ENCODE results near the gene EBF4. TPM values are rescaled to one million over a fixed set of nuclear protein-coding genes. Genes with fewer than 3 reads are reported as not detected.
"Not testable (repeated sequence)": the region's sequence is repeated elsewhere in the genome, so short reads cannot be mapped to it uniquely, and the experiment has no call there.

The EBF4 gene
- total RNA-seq, 1 donor from 2014 or later = 8.9 TPM

DNA sequence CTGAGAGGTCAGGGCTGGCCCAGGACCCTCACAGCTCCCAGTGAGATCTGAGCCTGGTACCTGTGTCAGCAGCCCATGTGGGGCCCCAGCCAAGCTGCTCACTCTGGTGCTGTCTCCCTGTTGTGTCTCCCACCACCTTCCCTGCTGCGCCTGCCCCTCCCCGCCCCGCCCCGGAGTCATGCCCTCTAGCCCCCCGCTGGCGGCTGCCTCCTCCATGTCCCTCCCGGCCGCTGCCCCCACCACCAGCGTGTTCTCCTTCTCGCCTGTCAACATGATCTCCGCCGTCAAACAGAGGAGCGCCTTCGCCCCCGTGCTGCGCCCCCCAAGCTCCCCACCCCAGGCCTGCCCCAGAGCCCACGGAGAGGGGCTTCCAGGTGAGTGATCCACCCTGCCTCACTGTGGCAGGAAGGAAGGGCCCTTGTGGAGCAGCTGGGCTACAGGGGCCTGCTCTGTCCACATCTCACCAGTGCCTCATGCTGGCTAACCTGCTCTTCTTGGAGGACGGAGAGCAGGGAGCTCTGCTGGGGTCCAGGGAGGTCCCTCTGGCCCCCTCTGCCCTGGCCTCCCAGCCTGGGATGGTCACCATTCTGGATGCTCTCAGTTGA lies 63.0 kb downstream of the EBF4 start:
- ATAC-seq (no peak), DNase-seq (ENCODE audit: low spot score) (no peak)

DNA sequence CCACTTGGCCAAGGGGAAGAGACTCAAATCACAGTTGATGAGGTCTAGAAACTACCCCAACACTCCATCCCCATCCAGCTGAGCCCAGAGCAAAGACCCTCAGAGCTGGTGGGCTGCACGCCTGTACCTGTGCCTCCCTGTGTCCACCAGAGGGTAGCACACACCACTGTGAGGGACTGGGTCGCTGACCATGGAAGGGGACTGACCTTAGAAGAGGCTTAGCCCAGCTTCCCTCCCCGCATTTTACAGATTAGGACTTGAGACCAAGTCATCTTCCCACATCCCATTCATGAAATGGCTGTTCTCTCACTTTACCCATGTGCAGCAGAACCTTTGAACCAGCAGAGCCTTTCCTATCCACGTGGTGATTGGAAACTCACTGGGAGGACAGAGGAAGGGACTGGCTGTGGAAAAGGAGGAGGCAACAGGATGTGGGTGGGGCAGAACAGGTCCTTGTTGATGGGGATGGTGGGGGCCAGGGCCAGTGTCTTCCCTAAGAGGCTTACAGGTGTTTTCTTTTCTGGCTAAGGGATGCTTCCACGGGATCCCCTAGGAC lies 63.6 kb downstream of the EBF4 start:
- no peak for DNase-seq (ENCODE audit: low spot score)
- ATAC-seq = peak; percentile 43

DNA sequence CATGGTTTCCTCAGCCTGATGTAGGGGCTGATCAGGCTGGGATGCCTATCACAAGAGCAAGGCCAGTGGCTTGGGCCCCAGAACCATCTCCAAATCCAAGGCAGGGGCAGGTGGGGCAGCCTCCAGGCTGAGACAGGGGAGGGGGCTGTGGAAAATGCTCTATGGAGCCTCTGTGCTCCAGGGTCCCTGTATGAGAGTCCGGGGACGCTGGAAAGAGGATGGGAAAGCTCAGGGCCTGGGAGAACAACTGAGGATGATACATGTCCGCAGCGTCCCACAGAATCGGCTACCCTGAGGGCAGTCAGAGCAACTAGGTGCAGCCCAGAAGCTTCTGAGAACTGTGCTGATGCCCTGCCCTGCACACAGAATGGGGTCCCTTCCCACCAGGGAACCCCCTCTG lies 64.4 kb downstream of the EBF4 start:
- ATAC-seq (no peak), DNase-seq (ENCODE audit: low spot score) (peak; percentile 38)

DNA sequence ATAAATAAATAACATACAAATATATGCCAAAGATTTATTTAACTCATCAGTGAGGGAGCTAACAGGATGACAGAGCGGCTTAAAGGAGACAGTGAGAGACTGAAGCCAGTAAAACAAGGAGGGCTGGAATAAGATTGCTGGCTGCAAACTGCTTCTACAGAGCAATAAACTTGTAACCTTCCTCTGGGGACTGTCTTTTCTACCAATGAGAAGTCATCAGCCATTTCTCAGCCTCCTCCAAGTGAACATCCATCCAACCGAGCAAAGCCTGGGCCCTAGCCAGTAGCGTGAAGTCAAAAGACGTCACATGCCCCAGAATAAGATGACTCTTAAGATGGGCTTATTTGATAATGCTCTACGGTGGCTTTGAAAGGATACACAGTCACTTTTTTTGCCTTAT lies 65.4 kb downstream of the EBF4 start:
- DNase-seq (ENCODE audit: low spot score) (no peak), ATAC-seq (no peak)

DNA sequence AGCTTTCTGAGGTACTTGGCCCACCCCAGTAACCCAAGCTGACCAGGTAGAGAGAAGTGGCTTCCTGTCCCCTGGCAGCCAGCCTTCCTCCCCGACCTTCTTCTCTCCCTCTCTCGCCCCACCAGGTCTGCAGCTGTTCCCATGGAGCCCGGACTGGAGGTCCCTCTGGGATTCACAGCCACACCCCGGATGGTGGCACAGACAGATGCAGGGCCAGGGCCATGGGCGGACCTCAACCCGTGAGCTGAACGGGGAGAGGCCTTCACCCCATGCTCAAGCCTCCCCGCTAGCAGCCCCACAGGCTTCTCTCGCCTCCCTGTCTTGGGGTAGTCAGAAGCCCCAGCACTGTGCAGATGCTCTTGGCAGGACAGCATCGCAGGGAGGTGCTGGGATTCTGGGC lies 66.6 kb downstream of the EBF4 start:
- DNase-seq (ENCODE audit: low spot score) (no peak), ATAC-seq (no peak)

DNA sequence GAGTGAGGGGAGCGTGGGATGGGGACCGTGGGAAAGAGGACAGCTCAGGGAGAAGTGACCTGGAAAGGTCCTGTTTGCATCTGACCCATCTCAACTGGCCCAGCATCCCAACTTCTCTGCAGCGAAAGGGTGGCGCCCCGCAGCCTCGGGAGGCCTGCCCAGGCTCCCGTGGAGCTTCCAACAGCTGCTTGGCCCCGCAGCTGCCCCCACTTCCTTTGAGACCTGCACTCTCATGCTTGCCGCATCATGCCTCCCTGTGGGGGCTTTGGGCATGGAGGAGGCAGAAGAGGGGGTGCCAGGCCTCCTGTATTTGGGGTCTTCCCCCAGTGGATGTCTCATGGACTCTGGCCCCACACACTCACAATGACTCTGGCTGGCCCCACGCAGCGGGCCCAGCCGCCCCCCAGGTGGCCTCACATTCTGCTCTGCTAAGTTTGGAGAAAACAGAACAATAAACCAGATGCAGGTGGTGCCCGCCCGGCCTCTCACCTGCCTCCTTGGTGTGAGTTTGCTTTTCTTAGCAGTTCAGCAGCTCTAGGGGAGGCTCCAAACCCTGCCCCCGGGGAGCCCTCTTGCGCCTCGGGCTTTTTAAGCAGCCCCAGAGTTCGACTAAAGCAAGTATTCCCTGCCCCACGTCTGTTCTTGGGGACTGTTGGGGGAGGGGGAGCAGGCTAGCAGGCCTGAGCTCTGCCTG lies 67.2 kb downstream of the EBF4 start:
- ATAC-seq = no peak

DNA sequence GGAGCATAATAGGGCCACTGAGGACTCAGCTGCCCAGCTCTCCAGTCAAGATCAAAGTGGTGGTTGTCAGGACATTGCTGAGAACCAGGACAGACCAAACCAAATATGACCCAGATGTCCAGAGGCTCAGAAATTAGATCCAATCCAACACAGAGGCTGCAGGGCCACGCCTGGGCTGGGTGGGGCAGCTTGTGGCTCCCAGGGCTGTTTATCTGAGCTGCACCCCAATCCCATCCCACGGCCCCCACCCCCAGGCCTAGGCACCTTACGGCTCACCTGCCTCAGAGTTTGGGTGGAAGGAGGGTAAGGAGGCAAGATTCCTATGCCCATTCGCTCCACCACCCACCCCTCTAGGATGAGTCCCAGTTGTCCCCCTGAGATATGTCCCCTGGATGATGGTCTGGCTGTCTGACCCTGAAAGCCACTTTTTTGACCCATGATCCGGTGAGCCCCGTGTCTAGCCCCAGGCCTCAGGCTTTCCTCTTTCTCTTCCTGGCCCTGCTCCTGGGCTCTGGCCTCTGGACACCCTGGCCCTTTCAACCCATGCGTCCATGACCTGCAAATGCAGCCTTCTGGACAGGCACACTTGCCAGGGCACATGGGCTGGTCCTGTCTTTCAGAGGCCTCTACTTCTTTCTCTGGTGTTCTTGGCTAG lies 67.8 kb downstream of the EBF4 start:
- ATAC-seq (no peak), DNase-seq (ENCODE audit: low spot score) (no peak)

More for the DNA sequence above, 67.2 kb downstream of the EBF4 start:
- DNase-seq (ENCODE audit: low spot score) = no peak

DNA sequence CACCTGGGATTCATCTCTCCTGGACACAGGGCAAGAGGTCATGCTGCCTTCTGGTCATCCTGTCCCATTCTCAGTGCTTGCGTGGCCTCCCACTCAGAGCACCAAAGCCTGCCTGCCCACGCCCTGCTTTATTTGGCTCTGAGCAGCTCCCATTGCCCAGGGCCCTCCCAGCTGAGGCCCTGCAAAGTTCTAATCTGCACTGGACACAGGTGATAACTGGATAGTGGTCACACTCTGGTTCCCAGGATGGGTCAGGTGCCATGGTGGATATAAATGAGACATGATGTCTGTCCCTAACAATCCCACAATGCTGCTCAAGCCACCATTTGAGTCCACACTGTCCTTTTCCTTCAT lies 68.3 kb downstream of the EBF4 start:
- ATAC-seq = no peak

DNA sequence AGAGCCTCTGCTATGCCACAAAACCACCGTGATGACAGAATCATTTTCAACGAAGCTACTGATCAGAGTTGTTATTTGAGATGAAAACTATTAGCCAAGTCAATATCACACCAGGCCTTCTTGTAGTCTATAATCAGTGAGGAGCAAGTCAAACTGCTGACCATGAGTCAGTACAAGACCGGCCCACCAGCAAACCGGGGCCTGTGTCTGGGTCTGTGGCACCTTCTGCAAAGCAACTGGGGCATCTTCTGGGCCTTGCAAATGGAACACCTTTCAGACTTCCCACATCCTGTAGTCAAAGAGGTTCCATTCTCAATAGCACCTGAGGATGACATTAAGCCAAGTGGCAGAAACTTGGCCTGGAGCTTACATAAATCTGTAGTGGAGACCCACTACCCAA lies 69.3 kb downstream of the EBF4 start:
- ATAC-seq = no peak
- DNase-seq (ENCODE audit: low spot score) = no peak

More for the DNA sequence above, 68.3 kb downstream of the EBF4 start:
- DNase-seq (ENCODE audit: low spot score) = no peak

DNA sequence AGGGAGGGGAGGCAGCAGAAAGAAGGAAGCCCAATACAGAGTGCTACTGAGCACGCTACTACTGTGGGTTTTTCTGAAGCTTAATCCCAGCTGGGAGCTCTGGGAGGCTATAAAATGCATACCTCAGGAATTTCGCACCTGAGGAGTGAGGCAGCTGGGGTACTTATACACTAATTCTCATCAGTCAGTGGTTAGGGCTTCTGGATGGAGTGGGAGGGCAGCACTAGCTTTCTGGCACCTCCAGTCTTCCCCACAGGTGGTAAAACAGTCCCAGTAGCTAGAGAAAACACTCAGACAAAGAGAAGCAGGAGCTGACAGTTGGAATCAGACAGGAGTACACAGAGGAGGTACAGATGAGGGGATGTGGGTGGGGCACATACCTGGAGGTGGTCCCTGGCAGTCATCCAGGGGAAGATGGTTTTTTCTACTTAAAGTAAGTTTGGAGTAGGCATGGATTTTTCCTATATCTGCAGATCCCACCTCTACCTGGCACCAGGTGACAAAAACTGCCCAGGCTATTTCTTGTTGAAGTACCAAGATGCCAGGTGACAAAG lies 70.1 kb downstream of the EBF4 start:
- DNase-seq (ENCODE audit: low spot score) = no peak
- no peak for ATAC-seq

DNA sequence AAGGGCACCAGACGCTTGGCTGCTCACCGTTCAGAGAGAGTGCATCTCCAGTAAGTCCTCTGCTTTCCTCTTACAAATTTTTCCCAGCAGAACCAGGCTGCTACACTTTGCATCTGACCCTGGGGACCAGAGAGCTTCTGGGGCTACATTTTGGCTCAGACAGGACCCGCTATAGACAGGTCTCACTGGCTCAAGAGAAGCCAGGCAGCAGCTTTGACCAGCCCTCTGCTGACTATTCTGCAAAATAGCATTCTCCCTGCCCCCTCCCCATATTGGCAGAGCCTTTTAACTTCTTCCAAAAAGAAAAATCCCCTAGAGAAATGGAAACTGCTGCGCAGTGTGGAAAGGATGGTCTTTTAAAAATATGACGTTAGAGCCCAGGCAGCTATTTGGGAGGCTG lies 70.6 kb downstream of the EBF4 start:
- DNase-seq (ENCODE audit: low spot score) = no peak
- no peak for ATAC-seq

DNA sequence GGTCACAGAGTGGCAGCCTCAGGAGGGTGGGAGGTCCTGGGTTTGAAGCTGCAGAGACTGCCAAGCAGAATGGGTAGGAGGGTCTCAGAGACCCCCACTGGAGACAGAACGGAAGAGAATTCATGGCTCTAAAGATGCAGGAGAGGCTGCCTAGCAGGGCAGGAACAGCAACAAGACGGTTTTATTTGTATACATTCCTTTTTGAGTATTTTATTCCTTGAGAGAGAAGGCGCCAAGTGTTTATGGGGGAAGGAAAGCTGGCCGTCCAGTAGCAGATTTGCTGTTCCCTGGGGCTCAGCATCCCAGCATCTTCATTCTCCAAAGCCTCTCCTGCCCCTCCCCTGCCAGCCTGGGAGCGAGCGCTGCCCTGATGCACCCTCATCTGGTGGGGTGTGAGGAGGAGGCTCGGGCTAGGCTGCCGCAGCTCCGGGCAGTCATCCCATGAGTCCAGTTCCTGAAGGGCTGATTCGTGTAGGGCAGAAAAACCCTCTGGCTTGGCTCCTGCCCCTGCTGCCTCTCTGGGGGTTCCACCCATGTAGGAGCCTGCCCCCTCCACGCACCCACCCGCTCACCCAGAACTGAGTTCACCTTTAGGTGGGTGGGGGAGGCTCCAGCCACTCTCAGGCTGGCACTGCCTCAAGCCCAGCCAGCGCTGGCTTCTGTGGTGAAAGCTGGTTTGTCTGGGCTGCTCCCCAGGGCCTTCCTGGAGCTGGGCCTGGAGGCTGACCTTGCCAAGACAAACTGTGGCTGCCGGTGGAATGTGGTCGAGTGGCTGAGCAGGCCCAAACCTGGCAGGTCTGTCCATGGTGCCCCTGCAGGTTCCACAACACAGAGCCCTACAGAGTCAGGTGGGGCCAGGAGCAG lies 75.4 kb downstream of the EBF4 start:
- DNase-seq (ENCODE audit: low spot score) (peak; percentile 90), ATAC-seq (peak; percentile 98)

DNA sequence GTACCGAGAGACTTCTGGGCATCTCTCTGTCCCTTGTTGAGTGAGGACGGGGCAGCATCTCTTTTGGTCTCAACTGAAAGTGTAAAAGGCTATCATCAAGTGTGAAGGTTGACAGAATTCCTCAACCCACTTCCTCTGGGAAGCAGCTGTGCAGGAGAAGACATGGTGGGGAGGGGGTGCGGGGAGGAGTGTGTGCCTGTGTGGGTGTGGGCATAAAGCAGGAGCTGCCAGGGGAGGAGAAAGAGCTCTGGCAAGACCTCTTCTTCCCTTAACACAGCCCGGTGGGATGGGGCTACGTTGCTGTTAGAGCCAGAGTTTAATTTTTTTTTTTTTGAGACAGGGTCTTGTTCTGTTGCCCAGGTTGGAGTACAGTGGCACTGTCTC lies 76.0 kb downstream of the EBF4 start:
- ATAC-seq = no peak
- DNase-seq (ENCODE audit: low spot score) = no peak

DNA sequence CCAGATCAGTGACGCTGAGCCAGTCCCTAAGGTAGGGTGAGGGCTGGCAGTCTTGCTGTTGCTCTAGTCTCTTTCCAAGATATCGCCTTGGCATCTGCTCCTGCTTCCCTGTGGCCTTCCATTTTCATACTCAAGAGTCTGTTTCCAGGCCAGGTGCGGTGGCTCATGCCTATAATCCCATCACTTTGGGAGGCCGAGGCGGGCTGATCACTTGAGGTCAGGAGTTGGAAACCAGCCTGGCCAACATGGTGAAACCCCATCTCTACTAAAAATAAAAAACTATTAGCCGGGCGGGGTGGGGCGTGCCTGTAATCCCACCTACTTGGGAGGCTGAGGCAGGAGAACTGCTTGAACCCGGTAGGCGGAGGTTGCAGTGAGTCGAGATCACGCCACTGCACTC lies 77.5 kb downstream of the EBF4 start:
- not testable (repeated sequence) for ATAC-seq; DNase-seq (ENCODE audit: low spot score)

DNA sequence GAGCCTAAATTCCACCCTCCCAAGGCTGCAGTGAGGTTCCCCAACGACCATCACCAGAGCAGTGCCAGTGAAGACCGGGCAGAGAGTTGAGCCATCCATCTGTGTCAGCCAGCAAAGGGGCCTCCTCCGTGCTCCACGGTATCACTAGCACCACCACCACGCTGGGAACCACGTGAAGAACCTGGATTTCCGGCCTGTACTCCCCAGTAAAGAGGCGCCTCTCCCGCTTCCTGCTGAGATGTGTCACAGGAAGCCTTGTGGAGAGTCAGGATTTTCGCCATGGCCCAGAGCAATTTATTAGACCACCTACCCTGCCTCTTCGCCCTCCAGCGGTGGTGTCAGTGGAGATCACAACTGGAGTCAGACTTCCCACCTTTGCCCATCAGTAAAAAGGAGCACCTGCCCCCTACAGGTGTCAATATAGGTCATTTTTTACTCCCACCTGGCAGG lies 79.1 kb downstream of the EBF4 start:
- no peak for ATAC-seq
- no peak for DNase-seq (ENCODE audit: low spot score)

DNA sequence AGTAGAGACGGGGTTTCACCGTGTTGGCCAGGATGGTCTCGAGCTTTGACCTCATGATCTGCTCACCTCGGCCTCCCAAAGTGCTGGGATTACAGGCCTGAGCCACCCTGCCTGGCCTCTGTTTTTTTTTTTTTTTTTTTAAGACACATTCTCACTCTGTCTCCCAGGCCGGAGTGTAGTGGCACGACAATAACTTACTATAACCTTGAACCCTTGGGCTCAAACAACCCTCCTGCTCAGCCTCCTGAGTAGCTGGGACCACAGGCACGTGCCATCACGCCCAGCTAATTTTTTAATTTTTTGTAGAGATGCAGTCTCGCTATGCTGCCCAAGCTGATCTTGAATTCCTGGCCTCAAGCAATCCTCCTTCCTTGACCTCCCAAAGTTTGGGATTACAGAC lies 81.2 kb downstream of the EBF4 start:
- ATAC-seq (no peak), DNase-seq (ENCODE audit: low spot score) (no peak)

DNA sequence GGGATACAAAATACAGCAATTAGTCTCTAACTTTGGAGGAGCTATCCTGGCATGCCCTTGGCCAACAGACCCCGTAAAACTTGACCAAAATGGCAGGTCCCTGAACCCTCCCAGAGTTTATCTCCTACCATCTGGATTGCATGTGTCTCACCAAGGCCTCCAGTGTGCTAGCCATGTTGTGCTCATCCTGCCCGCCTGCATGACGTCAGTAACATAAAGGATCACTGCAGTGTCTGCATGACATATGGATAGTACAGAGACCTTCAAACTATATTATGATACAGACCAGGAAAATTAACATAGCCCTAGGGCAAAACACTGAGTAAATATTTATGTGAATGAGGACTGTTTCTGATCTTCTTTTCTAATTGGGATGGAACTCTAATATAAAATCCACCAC lies 82.6 kb downstream of the EBF4 start:
- ATAC-seq = no peak
- DNase-seq (ENCODE audit: low spot score) = no peak

DNA sequence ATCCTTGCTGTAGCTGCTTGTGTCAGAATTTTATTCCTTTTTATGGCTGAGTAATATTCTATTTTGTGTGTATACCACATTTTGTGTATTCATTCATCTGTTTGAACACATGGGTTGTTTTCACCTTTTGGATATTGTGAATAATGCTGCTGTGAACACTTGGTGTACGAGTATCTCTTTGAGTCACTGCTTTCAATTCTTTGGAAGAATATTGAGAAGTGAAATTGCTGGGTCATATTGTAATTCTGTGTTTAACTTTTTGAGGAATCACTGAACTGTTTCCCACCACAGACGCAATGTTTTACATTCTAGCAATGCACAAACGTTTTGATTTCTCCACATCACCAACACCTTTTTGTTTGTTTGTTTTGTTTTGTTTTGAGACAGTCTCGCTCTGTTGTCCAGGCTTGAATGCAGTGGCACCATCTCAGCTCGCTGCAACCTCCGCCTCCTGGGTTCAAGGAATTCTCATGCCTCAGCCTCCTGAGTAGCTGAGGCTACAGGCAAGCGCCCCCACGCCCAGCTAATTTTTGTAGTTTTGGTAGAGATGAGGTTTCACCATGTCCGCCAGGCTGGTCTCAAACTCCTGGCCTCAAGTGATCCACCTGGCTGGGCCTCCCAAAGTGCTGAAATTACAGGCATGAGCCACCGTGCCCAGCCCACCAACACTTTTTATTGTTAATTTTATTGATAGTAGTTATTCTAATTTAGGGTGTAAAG lies 86.2 kb downstream of the EBF4 start:
- DNase-seq (ENCODE audit: low spot score) (no peak), ATAC-seq (no peak)

DNA sequence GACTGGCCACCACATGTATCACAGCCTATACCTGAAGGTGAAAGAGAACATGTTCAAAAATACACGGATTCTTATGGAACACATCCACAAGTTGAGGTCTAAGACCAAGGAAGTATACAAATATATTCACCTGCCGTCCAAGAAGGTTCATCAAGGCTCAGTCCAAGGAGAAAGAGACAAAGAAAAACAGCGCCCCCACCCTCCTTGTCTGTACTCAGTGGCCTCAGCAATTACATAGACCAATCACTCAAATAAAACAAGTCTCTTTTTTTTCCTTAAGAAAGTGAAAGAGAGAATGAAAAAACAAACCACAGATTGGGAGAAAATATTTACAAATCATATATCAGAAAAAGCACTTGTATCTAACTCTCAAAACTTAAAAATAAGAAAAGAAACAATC lies 88.4 kb downstream of the EBF4 start:
- DNase-seq (ENCODE audit: low spot score) (no peak), ATAC-seq (no peak)

DNA sequence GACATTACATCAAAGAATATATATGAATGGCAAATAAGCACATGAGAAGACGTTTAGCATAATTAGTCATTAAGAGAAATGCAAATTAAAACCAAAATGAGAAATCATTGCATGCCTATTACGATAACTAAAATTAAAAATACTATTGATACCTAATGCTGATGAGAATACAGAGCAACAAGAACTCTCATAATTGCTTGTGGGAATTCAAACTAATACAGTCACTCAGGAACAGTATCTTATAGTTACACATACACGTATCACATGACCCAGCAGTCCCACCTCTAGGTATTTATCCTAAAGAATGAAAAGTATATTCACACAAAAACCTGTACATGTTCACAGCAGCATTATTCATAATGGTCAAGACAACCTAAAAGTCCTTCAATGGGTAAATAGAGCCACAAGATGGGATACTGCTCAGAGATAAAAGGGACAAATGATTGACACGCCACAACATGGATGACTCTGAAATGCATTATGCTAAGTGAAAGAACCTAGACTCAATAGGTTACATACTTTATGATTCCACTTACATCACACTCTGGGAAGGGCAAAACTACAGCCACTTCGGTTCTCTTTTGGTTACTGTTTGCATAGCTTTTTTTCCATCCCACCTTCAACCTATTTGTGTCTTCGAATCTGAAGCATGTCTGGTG lies 91.5 kb downstream of the EBF4 start:
- DNase-seq (ENCODE audit: low spot score) (no peak), ATAC-seq (no peak)
